NCI-H748 (cell line): Measurements from ENCODE around the gene TCF12.
"Not testable (repeated sequence)": the region's sequence is repeated elsewhere in the genome, so short reads cannot be mapped to it uniquely, and the experiment has no call there.

Experiments used
- DNase-seq: peaks from one replicate; lab custom pipeline; 2025; ENCODE audit not compliant: unreplicated experiment; lab: John Stamatoyannopoulos, UW

The TCF12 gene

DNA sequence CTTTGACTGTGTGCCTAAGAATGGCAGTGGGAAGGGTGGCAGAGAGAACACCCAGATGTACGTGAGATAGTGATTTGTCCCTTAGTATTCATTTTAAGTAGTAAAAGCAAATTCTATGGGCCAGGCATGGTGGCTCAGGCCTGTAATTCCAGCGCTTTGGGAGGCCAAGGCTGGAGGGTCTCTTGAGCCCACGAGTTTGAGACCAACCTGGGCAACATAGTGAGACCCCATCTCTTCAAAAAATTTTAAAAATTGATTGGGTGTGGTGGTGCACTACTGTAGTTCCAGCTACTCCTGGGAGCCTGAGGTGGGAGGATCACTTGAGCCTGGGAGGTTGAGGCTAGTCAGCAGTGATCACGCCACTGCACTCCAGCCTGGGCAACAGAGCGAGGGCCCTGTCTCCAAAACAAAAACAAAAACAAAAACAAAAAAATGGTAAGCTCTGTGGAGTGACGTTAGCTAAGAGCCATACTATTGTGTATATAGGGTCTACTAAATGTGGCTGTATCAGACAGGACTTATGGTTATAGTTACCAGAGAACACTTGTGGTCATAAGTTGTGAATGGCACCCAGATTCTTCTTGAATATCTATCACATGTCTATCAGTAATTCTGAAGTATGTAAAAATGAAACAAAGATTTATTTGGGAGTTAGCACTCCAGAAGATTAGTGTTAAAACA is 171.5 kb downstream of the TCF12 start:
- DNase-seq, result no peak

DNA sequence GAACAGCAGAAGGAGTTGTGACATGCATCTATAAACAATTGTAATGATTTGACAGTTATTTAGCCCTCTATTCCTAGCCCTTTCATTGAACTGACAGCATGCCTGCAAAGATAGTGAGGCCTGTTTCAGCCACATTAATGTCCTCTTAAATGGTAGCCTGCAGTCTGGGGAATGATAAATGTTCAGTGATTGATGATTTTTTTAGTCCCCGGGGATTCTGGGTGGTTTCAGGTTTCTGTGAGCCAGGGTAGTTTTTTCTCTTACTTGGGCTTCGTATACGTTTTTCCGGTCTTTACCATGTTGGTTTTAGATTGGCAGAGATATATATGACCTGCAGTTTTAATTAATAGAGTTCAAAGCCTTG is 172.0 kb downstream of the TCF12 start:
- peak; percentile 4 for DNase-seq

DNA sequence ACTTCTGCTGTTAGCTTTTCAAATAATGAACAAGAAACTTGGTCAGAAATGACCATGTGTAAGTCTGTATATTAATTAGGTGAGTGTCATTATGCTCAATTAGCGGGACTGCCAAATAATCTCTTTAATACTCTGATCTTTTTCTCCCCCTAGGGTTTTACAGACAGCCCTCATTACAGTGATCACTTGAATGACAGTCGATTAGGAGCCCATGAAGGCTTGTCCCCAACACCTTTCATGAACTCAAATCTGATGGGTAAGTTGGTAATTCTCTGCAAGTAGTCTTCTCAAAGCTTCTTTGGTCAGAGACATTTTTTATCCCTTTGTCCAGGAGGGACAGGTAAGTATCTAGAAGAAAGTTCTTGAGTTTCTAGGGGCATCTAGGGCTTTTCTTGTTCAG is 173.2 kb downstream of the TCF12 start:
- no peak for DNase-seq

- no peak for DNase-seq
Measured at GRCh38 chr15:57092252-57092651, 173.8 kb downstream of the TCF12 start.

DNA sequence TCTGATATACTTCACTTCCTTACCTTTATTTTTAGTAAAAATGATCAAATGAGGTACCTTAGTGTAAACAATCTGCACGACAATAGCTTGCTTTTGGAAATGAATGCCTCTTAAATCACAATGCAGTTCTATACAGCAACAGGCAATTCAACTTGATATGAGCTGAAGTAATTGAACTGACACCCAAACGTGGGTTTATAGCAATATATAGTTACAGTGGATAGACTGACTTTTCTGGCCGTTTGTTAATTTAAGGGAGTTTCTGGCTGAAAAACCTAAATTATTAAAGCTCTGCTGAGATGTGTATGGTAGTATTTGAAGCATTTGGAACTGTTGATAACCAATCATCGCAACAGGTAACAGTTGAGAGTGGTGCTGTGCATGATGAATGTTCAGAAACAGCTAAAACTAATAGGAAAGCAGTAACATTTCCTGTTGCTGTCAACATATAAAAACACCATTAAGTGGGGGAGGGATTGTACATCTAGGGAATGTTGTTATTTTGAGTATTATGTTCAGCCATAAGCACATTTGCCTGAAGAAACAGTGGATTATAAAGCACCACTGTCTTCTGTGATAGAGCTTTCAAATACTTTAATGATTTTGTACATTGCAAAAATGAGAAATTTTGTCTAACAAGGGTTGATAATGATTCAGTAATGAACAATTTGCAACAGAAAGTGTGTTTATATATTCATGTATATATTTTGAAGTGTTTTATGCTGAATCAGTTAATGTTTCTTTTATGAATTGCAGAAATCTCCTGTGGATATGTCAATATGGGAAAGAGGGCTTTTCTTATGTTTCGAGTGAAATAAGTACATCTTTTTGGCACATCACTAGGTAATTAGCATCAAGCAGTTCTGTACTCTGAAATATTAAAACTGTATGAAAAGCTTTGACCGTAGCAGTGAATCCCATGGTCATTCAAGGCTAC is 176.1 kb downstream of the TCF12 start:
- no peak for DNase-seq

GRCh38 chr15:57095896-57096295 is 177.5 kb downstream of the TCF12 start:
- DNase-seq, result no peak

DNA sequence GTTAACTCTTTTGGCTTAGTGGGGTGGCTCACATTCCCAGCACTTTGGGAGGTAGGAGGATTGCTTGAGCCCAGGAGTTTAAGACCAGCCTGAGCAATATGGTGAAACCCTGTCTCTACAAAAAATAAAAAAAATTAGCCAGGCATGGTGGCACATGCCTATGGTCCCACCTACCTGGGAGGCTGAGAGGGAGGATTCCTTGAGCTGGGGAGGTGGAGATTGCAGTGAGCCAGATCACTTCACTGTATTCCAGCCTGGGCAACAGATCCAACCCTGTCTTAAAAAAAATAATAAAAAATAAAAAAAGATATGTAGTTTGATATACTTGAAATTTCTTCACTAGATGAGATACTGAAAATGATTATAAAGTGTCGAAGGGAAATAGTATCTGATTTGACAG is 178.8 kb downstream of the TCF12 start:
- DNase-seq, result no peak

- not testable (repeated sequence) for DNase-seq
Measured at GRCh38 chr15:57097919-57098543, 179.6 kb downstream of the TCF12 start.

DNA sequence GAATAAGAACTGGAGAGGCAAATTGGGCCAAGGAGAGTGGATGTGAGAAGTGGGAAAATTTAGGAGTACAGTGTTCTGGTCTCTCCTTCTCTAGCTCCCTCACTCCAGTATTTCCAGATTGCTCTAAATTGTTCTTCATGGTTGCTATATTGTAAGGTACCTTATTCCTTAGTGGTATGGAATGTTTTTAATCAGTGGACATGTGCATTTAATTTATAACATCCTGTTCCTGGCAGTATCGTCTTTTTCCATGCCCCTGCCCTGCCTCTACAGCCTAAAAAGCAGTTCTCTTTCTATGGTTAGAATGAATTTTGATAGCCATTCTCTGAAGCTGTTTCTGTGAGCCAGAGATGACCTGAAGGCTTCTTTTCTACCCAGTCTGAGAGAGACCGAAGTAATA is 180.5 kb downstream of the TCF12 start:
- no peak for DNase-seq

- no peak for DNase-seq
Measured at GRCh38 chr15:57100136-57100539, 181.7 kb downstream of the TCF12 start.

DNA sequence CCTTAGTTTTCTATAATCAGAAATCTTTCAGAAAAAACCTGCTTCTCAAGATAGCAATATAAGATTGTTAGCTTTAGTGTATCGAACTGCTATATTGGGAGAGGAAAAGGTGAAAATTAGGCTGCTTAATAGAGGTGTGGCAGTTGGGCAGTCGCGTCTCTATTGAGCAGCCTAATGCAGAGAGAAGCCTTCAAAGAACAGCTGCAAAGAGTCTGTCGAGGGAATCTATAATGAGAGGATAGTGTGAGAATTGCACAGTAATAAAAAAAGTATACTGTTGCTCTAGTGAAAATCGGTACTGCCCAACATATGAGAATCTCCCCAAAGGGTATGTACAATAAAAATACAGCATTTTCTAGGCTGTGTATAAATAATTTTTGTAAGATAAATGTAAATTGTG is 184.4 kb downstream of the TCF12 start:
- DNase-seq, result no peak

- DNase-seq, result no peak
Measured at GRCh38 chr15:57108296-57108695, 189.9 kb downstream of the TCF12 start.

GRCh38 chr15:57109005-57109404 is 190.6 kb downstream of the TCF12 start:
- DNase-seq, result no peak

- DNase-seq, result no peak
Measured at GRCh38 chr15:57111002-57111401, 192.6 kb downstream of the TCF12 start.

DNA sequence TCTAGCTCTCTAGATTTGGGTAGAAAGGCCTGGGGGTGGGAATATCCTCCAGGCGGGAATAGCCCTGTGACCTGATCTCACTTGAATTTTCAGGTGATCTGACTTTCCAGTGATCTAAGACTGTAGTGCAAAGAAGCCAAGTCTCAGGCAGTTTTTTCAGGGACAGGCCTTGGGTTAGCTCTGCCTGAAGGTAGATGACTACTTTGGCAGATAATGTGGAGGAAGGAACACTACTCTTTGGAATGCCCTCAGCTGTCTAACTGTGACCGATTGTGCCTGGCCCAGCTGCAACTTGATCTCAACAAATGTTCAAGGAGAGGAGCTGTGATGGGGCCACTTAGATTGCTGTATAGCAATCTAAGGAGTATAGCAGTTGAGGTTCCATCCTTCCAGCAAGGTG is 193.7 kb downstream of the TCF12 start:
- DNase-seq, result no peak

DNA sequence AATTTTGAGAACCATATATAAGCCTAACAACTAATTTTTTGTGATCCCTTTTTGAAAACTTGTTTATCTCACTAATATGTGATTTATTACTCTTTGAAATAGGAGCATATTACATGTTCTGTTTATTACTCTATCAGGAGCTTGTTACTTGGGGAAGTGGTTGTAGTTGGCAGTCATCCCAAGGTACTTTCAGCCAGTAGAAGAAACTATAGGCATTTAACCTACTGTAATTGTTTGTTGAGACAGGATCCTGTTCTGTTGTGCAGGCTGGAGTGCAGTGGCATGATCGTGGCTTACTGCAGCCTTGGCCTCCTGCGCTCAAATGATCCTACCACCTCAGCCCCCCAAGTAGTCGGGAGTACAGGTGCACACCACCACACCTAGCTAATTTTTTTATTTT is 195.6 kb downstream of the TCF12 start:
- no peak for DNase-seq

DNA sequence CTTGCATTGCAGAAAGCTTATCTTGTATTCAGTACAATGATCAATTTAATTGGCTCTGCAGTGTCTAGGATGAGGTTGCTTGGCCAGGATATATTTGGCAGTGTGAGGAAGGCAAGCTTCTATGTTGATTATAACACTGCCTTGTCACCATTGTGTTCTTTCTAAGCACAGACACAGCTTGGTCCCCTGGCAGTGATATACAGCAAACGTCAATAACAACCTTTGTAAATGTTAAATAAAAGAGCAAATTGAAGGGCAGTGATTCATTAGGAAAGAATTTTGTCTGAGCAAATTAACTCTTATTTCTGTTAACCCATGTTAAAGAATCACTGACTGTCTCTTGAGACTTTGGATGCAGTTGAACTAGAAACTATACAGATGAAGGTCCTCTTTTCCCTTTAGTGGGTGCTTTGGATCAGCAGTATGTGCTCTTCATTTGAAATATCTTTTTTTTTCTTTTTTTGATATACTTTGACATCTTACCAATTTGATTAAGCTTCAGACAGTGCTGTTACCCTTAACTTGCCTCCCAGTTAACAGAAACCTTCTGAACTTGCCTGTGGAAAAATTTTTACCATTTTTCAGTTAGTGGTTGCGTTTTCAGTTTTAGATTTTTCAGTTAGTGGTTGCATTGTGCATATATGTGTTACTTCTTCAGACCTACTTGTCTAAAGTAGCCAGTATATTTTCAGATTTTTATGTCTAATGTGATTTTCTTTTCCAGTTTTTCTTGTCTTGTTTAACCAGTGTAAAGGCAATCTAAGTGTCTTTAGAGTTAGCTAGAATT is 199.8 kb downstream of the TCF12 start:
- DNase-seq, result no peak

- no peak for DNase-seq
Measured at GRCh38 chr15:57122080-57122840, 203.8 kb downstream of the TCF12 start.

- DNase-seq, result no peak
Measured at GRCh38 chr15:57124036-57124435, 205.6 kb downstream of the TCF12 start.

DNA sequence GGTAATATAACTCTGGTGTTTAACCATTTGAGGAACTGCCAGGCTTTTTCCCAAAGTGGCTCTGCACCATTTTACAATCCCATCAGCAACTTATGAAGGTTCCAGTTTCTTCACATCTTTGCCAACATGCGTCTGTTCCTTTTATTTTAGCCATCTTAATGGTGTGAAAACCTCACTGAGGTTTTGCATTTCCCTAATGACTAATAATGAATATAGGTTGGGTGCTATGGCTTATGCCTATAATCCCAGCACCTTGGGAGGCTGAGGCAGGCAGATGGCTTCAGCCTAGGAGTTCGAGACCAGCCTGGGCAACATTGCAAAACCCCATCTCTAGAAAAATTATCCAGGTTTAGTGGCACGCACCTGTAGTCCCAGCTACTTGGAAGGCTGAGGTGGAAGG is 210.6 kb downstream of the TCF12 start:
- no peak for DNase-seq
